Activated effector memory CD4-positive, alpha-beta T cell treated with anti-CD3 and anti-CD28 coated beads, Interleukin-2, amount 50 U/mL, for 16 hours (primary cell): Measurements from ENCODE around the gene TP53I13.

Source experiments
- DNase-seq: peaks from one replicate; pipeline ENCODE4 v3.0.0-alpha.2; 2020

Gene TP53I13

DNA sequence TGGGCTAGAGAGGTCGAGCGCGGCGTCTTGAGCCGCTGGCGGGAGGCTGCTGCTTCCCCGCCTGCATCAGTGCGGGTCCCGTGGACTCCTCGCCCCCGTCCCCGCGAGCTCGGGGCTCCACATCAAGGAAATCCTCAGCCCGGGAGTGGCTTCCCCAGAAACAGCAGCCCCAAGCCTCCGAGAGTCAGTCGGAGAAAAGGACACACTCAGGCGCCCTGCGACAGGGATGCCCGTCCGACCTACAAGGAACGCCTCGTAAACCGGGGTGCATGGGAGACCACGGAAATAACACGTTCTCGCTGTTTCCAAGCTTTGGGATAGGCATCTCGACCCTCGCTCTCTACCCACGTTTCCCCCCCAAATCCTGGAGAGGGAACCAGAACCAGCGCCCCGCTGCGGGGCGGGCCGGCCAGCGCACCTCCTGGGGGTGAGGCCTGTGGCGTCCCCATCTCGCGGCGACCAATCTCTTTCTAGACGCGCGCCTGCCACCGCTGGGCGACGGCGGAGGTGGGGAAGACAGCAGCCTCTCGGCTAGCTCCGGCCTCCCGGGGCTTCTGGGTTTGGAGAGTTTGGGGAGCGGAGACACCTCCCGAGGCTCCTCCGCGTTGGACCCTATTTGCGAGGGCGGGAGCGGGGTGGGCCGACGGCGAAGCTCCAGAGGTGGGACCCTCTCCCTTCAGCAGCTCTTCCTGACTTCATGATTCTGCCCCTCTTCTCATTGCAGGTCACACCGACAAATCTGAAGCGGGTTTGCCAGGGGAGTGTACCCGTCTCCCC lies 759 bp upstream of the TP53I13 start:
- peak; percentile 92 for DNase-seq

DNA sequence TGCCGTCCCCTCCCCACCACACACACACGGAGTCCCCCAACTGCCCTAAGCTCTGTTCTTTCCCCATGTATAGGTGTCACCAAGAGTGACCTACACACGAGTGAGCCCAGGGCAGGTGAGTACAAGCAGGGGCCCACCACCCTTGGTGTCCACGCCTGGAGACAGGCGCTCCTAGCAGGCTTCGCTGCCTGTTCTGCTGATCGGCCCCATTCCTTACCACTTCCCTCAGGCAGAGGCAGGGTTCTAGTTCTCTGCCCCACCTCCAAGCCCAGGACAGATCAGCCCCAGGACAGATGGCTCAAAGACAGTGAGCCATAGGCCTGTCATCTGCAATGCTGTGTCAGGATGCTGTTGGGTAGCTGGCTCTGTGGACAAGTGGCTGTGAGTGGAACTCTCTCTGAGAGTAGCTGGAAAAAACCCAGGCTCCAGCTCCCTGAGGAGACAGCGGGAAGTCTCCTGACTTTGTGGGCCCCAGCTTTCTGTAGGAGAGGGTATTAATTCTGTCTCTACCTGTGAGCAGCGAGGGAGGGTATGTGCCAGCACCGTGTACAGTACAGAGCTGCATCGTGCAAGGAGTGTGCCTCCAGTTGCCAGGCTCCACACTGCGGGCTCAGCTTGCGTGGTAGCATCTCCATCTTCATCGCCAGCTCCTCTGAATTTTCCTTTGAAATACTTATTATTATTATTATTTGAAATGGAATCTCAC lies 897 bp downstream of the TP53I13 start:
- peak; percentile 64 for DNase-seq

DNA sequence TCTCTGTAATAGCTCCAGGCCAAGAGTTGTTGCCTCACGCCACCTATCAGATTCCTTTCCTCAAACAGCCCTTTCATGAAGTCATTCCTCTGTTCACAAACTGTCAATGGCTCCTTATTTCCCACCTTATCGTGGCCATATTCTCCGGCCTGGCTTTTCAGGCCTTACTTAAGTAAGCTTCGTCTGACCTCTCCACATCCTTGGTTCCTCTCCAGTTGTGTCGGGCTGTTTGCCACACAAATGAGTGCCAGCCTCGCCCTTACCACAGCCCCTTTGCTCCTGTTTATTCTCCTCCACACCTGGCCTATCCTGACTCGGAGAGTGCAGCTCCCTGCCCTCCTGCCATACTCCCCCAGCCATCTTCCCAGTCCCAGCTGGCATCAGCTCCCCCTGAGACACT lies 2.0 kb downstream of the TP53I13 start:
- DNase-seq, result no peak

DNA sequence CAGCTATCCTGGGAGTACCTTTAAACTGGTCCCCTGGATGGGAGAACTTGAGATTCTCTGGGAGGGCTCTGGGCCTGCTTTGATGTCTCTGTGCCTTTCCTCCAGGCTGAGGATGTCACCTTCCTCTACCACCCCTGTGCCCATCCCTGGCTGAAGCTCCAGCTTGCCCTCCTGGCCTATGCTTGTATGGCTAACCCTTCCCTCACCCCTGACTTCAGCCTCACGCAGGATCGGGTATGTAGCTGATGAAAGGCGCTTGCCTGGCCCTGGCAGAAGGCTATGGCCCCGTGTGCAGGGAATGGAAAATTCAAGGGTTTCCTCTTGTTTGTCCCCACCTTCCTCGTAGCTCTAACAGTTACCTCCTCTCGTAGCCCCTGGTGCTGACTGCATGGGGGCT lies 3.0 kb downstream of the TP53I13 start:
- no peak for DNase-seq

DNA sequence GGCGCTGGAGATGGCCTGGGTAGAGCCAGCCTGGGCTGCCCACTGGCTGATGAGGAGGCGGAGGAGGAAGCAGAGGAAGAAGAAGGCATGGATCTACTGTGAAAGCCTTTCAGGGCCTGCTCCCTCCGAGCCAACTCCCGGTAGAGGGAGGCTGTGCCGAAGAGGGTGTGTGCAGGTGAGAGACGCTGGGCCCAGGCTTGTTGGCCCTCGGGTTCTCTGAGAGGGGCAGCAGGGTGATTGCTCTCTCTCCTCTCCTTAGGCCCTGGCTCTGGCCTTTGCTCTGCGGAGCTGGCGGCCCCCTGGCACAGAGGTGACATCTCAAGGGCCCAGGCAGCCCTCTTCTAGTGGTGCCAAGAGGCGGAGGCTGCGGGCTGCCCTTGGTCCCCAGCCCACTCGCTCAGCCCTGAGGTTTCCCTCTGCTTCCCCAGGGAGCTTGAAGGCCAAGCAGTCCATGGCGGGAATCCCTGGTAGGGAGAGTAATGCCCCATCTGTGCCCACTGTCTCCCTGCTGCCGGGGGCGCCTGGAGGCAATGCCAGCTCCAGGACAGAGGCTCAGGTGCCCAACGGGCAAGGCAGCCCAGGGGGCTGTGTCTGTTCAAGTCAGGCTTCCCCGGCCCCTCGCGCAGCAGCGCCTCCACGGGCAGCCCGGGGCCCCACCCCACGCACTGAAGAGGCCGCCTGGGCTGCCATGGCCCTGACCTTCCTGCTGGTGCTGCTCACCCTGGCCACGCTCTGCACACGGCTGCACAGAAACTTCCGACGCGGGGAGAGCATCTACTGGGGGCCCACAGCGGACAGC lies 3.6 kb downstream of the TP53I13 start:
- no peak for DNase-seq

DNA sequence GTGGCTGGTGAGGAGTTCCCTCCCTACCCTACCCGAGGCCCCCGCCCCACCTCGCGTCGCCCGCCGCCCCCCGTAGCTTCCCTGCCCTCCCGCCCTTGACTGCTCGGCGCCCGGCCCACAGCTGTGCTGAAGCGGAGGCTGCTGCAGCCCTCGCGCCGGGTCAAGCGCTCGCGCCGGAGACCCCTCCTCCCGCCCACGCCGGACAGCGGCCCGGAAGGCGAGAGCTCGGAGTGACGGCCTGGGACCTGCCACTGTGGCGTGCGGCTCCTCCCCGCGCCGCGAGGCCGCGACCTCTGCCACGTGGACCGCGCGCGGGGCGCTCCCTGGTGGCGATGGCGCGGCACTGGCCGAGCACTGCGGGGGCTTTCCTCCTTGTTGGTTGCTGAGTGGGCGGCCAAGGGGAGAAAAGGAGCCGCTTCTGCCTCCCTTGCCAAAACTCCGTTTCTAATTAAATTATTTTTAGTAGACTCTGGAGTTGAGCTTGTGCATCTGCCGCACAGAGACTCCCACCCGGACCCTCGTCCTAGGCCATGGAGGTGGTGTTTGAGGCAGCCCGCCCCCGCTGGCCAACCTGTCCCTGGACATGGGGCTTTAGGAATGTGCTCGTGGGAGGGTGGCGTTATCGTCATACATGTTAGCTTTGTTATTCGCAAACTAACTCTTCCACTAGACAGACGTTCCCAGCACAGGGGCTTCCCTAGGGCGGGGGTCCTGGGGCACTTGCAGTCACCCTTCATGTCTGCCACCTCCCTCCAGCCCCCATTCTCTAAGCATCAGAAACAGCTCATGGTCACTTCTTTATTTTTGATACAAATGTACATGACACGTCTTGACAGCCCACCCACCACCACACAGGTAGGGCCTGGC lies 4.4 kb downstream of the TP53I13 start:
- DNase-seq, result peak; percentile 88

DNA sequence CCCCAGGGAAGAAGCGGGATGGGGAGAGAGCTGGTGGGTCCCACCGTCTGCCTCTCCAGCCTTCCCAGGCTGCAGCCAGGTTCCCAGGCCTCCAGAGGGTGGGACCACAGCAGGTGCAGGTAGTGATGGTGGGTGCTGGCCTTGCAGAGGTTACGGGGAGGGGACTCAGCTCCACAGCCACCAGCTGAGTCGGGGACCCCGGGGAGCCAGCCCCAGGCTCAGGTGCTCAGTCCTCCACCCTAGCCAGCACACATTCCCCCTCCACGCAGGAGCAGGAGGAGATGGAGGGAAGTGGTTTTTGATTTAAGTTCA lies 5.0 kb downstream of the TP53I13 start:
- DNase-seq, result no peak

DNA sequence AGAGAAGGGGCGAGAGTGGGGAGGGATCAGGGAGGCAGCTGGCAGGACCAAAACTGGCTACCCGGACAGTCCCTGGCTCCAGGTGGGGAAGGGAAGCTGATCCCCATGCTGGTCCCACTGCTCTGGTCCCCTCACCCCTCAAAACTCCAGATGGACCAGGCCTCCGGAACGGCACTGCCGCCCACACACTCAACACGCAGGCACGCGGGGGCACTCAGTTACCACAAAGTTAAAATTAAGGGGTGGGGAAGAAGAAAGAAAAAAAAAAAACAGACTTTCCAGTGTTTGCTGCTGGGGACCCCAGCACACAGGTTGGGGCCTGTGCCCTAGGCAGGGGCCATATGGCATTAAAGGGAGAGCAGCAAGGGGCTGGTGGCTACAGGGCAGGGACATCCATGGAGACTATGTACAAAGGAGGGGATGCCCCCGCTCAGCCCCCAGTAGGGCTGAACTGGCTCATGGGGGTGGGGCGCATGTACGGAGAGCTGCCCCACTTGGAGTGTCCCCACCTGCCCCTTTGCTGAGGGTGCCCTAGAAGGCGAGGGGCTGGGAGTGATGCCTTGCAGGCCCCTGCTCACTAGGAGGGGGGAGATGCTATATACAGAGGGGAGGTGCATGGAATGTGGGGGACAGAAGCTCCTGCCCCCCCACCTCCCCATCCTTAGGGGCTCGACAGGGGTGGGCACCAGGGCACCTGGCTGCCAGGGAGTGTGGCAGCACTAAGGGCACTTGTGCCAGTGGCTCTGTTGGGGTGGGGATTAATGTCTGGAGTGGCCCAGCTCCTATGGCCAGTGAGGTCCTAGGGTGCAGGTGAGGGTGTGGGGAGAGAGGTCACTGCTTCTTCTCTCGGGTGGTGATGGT lies 5.6 kb downstream of the TP53I13 start:
- peak; percentile 63 for DNase-seq

DNA sequence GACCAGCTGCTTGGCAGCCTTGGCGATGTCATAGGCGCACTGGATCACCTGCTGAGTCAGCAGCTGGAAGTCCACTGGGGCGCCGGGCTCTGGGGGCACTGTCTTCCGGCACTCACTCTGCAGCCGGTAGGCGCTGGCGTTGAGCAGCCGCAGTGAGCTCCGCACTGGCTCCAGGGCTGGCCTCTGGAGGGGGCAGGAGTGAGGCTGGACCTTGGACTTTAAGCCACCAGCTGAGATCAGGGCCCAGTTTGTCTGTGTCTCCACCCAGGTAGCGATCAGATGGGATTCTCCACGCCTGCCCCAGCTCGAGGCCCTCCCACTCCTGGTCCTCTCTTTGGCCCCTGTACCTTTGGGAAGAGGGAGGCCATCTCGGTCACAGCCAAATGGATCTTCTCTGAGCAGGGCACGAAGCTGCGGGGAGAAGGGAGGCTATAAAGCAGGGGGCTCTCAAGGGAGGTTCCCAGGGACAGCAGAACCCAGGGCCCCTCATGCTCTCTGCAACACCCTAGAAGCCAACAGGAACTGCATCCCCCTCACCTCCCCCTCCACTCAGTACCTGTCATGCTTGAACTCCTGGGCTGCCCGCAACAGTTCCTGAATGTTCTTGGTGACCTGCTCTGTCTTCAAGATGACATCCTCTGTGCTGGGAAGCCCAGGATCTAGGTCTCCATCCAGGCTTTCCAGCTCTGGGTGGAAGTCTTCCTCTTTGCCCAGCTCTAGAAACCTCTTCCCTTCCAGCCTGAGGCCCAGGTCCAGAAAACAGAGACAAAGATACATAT lies 6.4 kb downstream of the TP53I13 start:
- DNase-seq, result peak; percentile 54

DNA sequence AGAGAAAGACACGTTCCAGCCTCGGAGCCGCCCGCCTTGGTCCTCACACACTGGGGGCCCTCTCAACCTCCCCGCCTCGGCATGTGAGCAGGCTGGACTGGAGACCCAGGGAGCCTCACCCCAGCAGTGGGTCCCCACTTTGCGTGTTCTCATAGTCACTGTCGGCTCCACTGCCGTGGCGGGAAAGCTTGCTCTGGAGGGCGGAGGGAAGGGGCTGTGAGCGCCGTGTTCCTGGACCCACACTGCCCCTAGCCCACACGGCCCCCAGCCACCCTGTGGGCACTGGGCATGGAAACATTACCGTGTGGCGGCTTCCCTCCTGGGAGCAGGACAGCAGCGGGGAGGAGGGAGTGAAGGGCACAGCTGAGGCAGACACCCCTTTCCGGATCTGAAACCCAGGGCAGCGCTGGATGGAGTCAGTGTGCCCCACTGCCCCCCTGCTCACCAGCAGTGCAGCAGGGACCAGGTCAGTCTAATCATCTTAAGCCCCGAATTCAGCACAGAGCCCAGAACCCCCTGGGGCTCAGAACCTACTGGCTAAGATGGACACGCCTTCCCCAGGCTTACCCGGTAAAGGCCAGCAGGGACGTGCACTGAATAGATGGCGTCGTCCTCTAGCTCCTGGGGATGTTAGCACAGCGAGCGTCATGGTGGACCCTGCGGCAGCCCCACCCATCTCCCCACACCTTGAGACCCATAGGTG lies 7.2 kb downstream of the TP53I13 start:
- no peak for DNase-seq

DNA sequence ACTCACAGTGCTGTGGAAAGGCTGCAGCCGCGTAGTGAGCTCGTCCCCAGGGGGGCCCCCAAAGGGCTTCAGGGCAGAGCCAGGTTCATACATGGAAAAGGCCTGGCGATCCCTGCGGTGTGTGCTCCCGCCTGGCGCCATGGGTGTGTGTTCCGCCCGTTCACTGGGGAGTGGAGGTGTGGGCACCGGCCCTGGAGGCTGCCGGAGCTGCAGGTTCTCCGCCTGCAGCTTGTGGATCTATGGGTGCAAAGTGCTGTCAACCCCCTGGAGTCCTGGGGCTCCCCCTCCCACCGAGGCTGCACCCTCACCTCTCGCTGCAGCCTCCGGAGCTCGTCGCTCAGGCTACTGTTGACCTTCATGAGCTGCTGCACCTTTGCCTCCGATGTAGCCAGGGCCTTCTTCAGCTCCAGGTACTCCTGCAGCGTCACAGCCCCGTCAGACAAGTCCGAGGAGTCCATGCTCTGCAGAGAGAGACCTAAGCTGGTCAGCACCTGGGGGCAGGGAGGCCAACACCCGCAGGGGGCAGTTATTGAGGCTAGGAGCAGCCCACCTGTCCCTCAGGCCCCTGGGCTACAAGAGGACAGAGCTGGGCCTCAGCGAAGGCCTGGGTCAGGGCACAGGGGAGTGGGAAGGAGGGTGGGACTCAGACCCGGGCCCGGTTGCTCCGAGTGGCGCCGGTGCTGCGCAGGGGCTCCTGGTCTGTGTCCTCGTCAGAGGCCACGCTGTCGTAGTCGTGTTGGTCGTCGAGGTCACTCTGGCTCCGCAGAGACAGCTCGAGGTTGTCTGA lies 7.9 kb downstream of the TP53I13 start:
- peak; percentile 62 for DNase-seq

DNA sequence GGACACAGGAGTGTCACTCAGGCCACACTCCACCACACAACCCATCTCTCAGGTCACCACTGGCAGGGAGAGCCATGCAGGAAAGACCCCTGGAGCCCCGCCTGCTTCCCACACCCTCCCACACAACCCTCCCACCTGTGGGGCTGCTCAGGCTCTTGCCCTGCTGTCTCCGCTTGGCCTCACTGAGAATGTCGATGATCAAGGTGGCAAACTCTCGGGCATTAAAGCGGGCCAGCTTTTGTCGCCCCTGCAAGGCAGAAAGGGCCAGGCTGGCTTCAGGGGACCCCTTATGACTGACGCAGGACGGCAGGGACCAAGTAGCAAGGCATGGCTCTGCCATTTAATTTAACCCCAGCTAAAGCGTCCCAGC lies 8.5 kb downstream of the TP53I13 start:
- no peak for DNase-seq

DNA sequence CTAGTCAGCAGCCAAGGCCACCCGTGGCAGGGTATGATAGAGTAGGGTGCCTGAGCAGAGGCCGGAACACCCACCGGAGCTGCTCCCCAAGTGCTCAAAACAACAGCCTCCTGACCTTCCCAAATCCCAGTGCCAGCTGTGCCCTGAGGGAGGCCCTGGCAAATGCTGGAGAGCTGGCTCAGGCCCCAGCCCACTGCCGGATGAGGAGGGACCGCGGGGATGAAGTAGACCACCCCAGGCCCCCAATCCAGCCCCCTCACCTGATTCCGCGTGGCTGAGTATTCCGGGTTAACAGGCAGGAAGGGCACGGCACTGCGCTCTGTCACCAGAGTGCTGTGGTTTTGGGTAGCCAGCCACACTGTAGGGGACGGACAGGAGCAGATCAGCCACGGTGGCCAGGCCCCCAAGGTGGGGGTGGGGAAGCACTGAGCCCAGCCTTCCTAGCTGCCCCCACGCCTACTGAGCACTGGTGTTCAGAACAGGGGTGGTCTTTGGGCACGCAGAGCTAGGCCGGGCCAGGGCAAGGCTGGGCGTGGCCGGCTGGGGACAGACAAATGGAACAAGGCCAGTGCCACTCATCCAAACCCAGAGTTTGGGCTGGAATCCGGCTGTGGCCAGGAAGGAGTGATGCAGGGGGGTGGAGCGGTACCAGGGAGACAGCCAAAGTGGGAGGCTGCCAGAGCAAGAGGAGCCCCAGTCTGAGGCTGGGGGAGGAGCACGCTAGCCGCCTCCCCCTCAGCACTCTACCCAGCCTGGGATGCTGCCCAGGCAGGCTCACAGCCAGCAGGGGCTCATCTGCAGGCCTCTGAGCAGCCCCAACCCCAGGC lies 9.1 kb downstream of the TP53I13 start:
- no peak for DNase-seq

DNA sequence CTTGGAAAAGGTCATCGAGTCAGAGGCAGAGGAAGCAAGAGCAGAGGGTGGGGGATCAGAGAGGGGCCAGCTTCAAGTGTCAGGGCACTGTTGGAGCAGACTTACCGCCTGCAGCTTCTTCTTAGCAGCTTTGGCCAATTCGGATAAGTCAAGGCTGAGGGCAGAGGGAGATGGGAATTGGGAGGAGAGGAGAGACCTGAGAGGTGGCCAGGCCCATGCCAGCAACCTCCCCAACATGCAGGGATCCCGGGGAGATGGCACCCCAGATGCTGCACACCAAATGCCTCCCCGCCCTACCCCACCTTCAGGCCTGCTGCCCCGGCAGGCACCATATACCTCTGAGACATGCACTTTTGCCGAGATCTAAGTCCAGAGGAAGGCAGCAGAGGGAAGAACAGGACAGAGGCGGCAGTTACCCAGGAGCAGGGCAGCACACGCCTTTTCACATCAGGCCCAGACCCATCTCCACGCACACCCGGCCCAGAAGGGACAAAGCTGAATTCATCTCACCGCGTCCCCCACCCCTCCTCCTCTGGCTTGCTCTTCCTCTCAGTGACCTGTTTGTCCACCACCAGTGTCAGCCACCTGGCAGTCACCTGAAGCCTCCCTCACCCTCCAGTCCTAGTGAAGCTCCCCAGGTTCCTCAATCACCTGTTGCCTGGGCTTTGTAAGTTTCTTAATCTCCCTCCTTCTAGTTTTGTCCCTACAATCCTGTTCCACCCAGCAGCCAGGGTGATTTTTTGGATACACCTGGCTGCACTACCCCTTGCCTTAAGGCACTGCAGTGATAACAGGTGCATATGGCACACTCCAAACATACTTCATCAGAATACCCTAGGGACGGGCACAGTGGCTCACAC lies 10.4 kb downstream of the TP53I13 start:
- DNase-seq, result no peak

DNA sequence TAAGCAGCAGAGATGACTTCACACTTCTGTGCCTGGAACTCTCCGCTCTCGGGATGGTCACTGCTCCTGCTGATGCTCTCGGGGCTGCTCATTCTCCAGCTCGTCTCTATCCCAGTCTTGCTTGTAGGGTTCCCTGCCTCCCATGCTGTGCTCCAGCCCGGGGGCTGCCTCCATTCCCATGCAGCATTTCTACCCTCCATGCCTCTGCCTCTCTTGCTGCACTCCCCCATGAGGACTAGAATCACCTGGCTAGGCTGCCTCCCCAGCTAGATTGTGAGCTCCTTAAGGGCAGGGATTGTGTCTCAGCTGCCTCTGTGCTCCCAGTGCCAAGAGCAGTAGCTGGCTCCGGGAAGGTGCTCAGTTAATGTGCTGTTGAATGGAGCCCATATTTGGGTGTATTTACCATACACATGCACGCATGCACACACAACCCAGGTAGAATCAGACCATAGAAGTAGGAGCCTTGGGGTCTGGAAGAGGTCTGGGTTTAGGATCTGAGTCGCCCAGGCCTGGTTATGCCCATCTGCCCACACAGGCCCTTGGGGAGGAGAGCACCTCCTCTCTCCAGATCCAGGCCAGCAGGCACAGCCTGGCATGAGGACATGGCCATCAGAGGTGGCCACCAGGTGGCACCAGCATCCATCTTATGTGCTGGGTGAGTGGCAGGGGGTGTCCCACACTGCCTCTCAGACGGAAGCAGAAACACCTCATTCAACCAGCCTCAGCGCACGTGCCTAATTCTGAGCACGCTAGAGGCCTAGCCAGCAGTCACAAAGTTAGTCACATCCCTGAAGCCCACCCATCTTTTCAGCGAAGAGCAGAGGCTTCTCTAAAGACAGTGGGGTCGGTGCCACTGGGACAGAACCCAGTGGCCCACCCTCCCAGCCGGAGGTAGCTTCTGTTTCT lies 11.6 kb downstream of the TP53I13 start:
- peak; percentile 96 for DNase-seq

DNA sequence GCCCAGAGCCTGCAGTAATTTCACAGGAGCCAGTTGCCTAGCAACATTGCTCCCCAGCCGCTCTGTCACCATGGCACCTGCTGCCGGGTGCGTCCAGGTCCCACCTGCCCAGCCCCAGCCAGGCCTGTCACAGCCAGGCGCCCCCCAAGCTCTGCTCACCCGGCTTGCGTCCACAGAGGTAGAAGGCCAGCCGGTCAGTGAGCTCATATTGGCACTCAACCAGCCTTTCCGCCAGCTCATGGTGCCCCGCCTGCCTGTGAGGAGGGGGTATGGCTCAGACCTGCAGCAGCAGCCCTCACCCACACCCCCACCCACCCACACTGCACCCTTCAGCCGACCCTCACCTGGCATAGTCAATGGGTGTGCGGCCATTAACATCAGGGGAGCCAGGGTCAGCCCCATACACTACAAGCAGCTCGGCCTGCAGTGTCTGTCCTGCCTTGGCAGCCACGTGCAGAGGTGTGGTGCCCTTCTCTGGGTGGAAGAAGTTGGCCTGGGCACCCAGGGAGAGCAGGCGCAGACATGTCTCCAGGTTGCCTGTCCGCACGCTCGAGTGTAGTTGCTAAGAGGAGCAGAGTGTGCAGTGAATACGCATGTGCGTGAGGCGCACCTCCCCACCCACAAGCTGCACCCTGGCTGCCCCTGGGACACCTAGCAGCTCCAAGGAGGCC lies 13.2 kb downstream of the TP53I13 start:
- DNase-seq, result peak; percentile 59
